HG02970 (cell line): Measurements from ENCODE around the gene RPL11.
"Not testable (repeated sequence)": the region's sequence is repeated elsewhere in the genome, so short reads cannot be mapped to it uniquely, and the experiment has no call there.

Source experiments
- ATAC-seq: cut with Tn5 transposase; IDR thresholded peaks from one replicate; pipeline ENCODE4 v1.9.1; 2021; ENCODE audit warnings: mild to moderate bottlenecking, moderate library complexity, moderate number of reproducible peaks; ENCODE audit not compliant: unreplicated experiment, low FRiP score

The RPL11 gene

GRCh38 chr1:23684415-23684814 lies 7.2 kb upstream of the RPL11 start:
- no peak for ATAC-seq

DNA sequence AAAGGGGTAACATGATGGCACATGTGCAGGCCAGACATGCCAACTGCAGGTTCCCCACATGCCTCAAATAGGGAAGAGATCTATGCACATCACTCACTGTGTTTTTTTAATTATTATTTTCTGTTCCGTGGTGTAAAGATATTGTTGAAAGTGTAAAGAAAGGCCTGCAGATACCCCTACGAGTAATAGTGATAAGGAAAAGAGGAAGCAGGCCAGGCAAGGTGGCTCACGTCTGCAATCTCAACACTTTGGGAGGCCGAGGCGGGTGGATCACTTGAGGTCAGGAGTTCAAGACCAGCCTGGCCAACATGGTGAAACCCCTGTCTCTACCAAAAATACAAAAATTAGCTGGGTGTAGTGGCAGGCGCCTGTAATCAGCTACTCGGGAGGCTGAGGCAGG lies 6.4 kb upstream of the RPL11 start:
- ATAC-seq, result not testable (repeated sequence)

- ATAC-seq, result not testable (repeated sequence)
These were observed 3.9 kb upstream of the RPL11 start for GRCh38 chr1:23687680-23688079.

GRCh38 chr1:23688281-23688680 lies 3.3 kb upstream of the RPL11 start:
- not testable (repeated sequence) for ATAC-seq

GRCh38 chr1:23692308-23692871 lies 784 bp downstream of the RPL11 start:
- ATAC-seq, result no peak

DNA sequence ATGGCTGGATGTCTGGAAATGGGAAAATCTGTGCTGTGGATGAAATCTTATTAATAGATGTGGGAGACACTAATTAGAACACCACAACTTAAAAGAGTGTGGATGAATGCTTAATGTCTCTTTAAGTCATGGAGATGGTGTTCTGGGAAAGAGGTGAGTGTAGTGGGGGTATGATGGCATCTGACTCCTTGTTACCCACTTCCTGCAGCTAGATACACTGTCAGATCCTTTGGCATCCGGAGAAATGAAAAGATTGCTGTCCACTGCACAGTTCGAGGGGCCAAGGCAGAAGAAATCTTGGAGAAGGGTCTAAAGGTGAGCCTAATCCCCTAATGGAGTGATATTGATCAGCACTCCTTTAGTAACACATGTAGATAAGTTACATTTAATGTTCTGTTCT lies 2.0 kb downstream of the RPL11 start:
- ATAC-seq, result no peak

DNA sequence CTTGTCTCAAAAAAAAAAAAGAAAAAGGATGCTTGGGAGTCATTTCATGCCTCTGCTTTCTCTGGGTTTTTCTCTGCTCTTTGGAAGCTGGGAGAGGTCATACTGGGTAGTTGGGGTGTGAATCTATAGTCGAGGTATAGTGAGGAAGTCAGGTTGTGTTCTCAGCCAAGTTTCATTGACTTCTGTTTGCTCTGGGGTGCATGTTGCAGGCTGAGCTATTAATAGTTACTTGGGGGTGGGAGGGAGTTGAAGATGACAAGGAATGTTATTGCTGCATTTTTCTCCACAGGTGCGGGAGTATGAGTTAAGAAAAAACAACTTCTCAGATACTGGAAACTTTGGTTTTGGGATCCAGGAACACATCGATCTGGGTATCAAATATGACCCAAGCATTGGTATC lies 2.8 kb downstream of the RPL11 start:
- ATAC-seq, result no peak

- ATAC-seq, result no peak
These were observed 4.1 kb downstream of the RPL11 start for GRCh38 chr1:23695667-23696066.

GRCh38 chr1:23696335-23696989 lies 4.9 kb downstream of the RPL11 start:
- no peak for ATAC-seq

DNA sequence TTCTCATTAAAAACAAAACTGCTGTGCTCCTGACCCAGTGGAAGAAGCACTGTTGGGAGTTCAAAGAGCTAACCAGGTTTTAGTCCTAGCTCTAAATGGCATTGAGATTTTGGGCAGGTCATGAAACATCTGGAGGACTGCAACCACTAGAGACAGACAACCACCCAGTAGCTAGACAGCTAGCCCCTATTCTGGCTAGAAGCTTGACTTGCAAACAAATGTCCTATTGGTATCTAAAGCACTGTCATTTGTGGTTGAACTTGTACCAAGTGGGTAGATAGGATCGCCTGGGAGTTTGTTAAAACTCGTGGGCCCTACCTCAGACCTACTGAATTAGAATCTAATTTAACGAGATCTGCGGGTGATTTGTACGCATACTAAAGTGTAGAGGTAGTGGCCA lies 6.9 kb downstream of the RPL11 start:
- no peak for ATAC-seq

- no peak for ATAC-seq
These were observed 7.9 kb downstream of the RPL11 start for GRCh38 chr1:23699280-23700179.

- ATAC-seq, result no peak
These were observed 9.7 kb downstream of the RPL11 start for GRCh38 chr1:23701310-23701709.

- ATAC-seq, result no peak
These were observed 10.4 kb downstream of the RPL11 start for GRCh38 chr1:23701996-23702395.

- ATAC-seq, result no peak
These were observed 13.4 kb downstream of the RPL11 start for GRCh38 chr1:23704834-23705495.

GRCh38 chr1:23709229-23709628 lies 17.6 kb downstream of the RPL11 start:
- ATAC-seq, result no peak

DNA sequence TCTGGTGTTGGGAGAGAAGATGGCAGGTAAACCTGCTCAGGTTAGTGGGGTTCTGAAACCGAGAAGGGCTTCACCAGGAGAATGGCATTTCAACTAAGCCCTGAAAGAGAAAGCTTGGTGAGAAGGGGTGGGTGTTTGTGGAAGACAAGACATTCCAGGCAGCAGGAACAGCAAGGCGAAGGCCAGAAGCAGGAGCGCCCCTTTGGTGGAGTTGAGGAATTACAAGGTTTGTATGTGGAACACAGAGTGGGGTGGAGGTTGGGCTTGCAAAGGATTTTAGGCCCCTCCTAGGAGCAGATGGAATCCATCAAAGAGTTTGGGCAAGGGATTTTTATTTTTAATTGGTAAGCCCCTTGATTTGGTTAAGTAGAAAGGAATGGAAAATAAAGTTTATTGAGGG lies 26.9 kb downstream of the RPL11 start:
- ATAC-seq, result no peak

DNA sequence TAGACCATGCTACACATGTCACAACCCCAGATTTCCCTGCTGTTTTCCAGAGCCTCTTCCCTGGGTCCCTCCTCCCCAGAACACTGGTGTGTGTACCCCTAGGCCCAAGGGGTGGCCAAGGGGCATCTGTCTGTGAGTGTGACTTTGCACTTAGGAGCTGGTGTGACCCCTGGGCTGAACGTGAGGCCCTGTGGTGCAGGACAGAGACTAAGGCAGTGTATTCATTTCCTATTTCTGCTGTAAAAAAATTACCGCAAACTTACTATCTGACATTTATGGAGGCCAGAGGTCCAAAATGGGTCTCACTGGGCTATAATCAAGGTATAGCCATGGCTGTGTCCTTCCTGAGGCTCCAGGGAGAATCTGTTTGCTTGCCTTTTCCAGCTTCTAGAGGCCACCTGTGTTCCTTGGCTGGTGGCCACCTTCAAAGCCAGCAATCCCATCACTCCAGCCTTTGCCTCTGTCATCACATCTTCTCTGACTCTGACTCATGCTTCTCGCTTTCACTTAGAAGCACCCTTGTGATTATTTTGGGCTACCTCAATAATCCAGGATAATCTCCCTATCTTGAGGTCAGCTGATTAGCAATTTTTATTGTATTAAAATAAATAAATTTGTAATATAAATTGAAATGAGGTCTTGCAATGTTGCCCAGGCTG lies 27.7 kb downstream of the RPL11 start:
- no peak for ATAC-seq

GRCh38 chr1:23720256-23720995 lies 28.8 kb downstream of the RPL11 start:
- peak; percentile 42 for ATAC-seq

DNA sequence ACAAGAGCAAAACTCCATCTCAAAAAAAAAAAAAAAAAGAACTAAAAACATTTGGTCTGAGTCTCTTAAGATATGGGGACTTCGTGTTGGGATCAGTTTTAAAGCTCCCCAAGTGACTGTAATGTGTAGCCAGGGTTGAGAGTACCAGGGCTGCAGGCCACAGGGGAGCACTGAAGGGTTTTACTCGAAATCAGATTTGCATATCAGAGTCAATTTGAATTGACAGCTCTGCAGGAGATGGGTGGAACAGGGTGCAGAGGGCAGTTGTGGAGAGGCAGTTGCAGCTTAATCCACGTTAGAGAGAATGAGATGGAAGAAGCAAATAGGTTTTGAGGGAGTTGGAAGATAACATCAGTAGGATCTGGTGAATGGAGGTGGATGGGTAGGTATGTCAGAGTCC lies 31.0 kb downstream of the RPL11 start:
- ATAC-seq, result no peak

DNA sequence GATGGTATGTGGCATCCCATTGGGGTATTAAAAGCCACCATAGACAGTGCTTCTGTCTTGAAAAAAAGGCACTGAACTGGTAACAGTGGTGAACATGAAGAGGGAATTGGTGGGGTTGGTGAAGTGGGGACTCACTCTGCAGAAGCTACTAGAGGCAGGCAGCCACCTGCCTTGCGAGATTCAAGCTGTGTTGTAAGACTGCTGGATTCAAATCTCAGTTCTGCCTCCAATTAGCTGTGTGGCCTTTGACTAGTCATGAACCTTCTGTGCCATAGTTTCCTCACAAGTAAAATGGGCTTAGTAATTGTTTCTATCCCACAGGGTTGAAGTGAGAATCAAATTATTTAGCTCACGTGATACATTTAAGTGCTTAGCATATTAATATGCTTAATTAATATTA lies 35.1 kb downstream of the RPL11 start:
- no peak for ATAC-seq
